A549 (cell line): Measurements from ENCODE around the gene DEPDC1B. TPM values are rescaled to one million over a fixed set of nuclear protein-coding genes. Genes with fewer than 3 reads are reported as not detected.

Experiments
- ATAC-seq, 2 experiments: fragments of 200-7000 bp in 1 of 2; fragments of >200 bp in 1 of 2; cut with Nextera tagmentation in 1 of 2; cut with Tn5 transposase in 1 of 2; 3 replicates each; pipeline versions ENCODE4 v1.8.0 to v1.9.1; 2018 to 2020; ENCODE audit warnings: mild to moderate bottlenecking in 1 of 2, moderate library complexity in 1 of 2
- CTCF ChIA-PET: fragments of 300-600 bp; sonication (Branson Sonifier 250); formaldehyde crosslinking; extraction: SDS; loops from one replicate; lab custom pipeline; 2021; ENCODE audit warnings: antibody characterized with exemption, inconsistent platforms; lab: Yijun Ruan, JAX
- POLR2A ChIA-PET: fragments of 350-600 bp; formaldehyde crosslinking; extraction: SDS; loops from one replicate; lab custom pipeline; 2021; ENCODE audit warnings: antibody characterized with exemption, inconsistent platforms; lab: Yijun Ruan, JAX
- DNase-seq, 2 experiments: peaks; one replicate each; pipeline versions ENCODE4 v3.0.0 to v3.0.0-alpha.2; 2011 to 2016; ENCODE audit warnings: low read depth in 1 of 2, low spot score in 1 of 2
- FAIRE-seq: peaks from 2 replicates; lab custom pipeline; 2011; peaks lifted over from hg19 to GRCh38; lab: Jason Lieb, UNC
- H3K27ac ChIP-seq, 2 experiments: fragments of >200 bp; sonication (Bioruptor Twin); formaldehyde crosslinking; 3 replicates each; pipeline ENCODE4 v1.5.1; 2016 to 2017
- H3K4me1 ChIP-seq: fragments of >200 bp; sonication (Bioruptor Twin); formaldehyde crosslinking; 3 replicates; pipeline ENCODE4 v1.6.1; 2016
- H3K4me2 ChIP-seq: fragments of >200 bp; sonication (Bioruptor Twin); formaldehyde crosslinking; 3 replicates; pipeline ENCODE4 v1.6.1; 2016
- H3K4me3 ChIP-seq: fragments of >200 bp; sonication (Bioruptor Twin); formaldehyde crosslinking; 3 replicates; pipeline ENCODE4 v1.5.1; 2016
- H3K9me3 ChIP-seq: fragments of >200 bp; sonication (Bioruptor Twin); formaldehyde crosslinking; 3 replicates; pipeline ENCODE4 v1.6.1; 2016
- CBX2 ChIP-seq: fragments of 200-600 bp; sonication (generic); IDR thresholded peaks from 2 replicates; pipeline ENCODE4 v1.6.1; 2016; ENCODE audit warnings: low read depth, mild to moderate bottlenecking, borderline replicate concordance
- E2F6 ChIP-seq: IDR thresholded peaks from 2 replicates; pipeline ENCODE4 v1.6.1; 2012; ENCODE audit warnings: low read depth, borderline replicate concordance
- MAZ ChIP-seq: fragments of 150-350 bp; IDR thresholded peaks from 2 replicates; pipeline ENCODE4 v1.6.1; 2014; ENCODE audit warnings: antibody characterized with exemption, low read depth, low read length, borderline replicate concordance
- RARB ChIP-seq: fragments of 250-450 bp; sonication (Bioruptor Pico); IDR thresholded peaks from 2 replicates; pipeline ENCODE4 v1.8.0; 2021; ENCODE audit warnings: mild to moderate bottlenecking, moderate library complexity
- SREBF2 ChIP-seq: fragments of 450-650 bp; IDR thresholded peaks from 2 replicates; pipeline ENCODE4 v1.6.1; 2014; ENCODE audit warnings: mild to moderate bottlenecking, moderate library complexity
- ZFP36 ChIP-seq: fragments of 450-650 bp; IDR thresholded peaks from 2 replicates; pipeline ENCODE4 v1.6.1; 2014; ENCODE audit warnings: borderline replicate concordance; ENCODE audit not compliant: partially characterized antibody
- WGBS: methylation state at CpG from one replicate; pipeline ENCODE4 v1.1.6; 2017; ENCODE audit errors: missing lambda C conversion rate; 5-methylcytosine and 5-hydroxymethylcytosine counted together
- polyA plus RNA-seq, 4 experiments: library from polyadenylated mRNA; depleted of rRNA in 3 of 4; stranded (reverse); fragments of >200 nt; fragmentation: RNase III in 1 of 4; extraction: RNeasy Plus Mini Kit Qiagen cat#74134 plus additional on column Dnase treatment in 1 of 4; gene quantifications; 2 replicates in 3 of 4; 3 replicates in 1 of 4; pipeline ENCODE4 v1.2.3, GENCODE V29; 2011 to 2017

DEPDC1B gene
- polyA plus RNA-seq, 2 of the 4 experiments (the other 2 are of a cell fraction), result 17.4 to 34.8 TPM

- no peak for TF ChIP-seq CBX2
- no peak for TF ChIP-seq RARB (CRISPR knock-in tag)
- no peak for TF ChIP-seq E2F6
- TF ChIP-seq ZFP36, result no peak
- TF ChIP-seq SREBF2, result no peak
- TF ChIP-seq MAZ, result no peak
- ChIA-PET CTCF (no interaction called here), POLR2A (no interaction called here)
- no peaks in the 10 kb centered on the region for H3K4me1 ChIP-seq
- H3K27ac ChIP-seq, result no peak overlapping the region
- FAIRE-seq, result no peak
- H3K9me3 ChIP-seq, result 0 out of 3 replicates have a peak, but pooled peaks cover under 1% of the 10 kb centered on the region
- no peak for DNase-seq
- 23% methylated on average over 3 of the region's 3 CpGs for WGBS
- H3K4me3 ChIP-seq, result no peak overlapping the region
- no peak overlapping the region for H3K4me2 ChIP-seq
- ATAC-seq, result no peak
Observed at GRCh38 chr5:60549841-60550240, 150.1 kb downstream of the DEPDC1B start.

Other genes with a start within 250 kb of the DEPDC1B start
- gene ELOVL7, start 144.1 kb upstream of the DEPDC1B start, polyA plus RNA-seq (2011; rRNA removed), result 11.7 and 12.3 TPM in 2 replicates
- 8.2 to 9.1 TPM (median 8.3 TPM) in 3 replicates for gene ELOVL7, start 144.1 kb upstream of the DEPDC1B start, polyA plus RNA-seq (2017; fragmentation: RNase III; extraction: RNeasy Plus Mini Kit Qiagen cat#74134 plus additional on column Dnase treatment)
- gene ERCC8, start 244.9 kb upstream of the DEPDC1B start, polyA plus RNA-seq (2011; rRNA removed), result 29.5 and 31.5 TPM in 2 replicates
- gene ERCC8, start 244.9 kb upstream of the DEPDC1B start, polyA plus RNA-seq (2017; fragmentation: RNase III; extraction: RNeasy Plus Mini Kit Qiagen cat#74134 plus additional on column Dnase treatment), result 21.3 to 26.1 TPM (median 22.9 TPM) in 3 replicates
- 40.4 and 66.1 TPM in 2 replicates for gene NDUFAF2, start 245.0 kb upstream of the DEPDC1B start, polyA plus RNA-seq (2011; rRNA removed)
- gene NDUFAF2, start 245.0 kb upstream of the DEPDC1B start, polyA plus RNA-seq (2017; fragmentation: RNase III; extraction: RNeasy Plus Mini Kit Qiagen cat#74134 plus additional on column Dnase treatment), result 83.7 to 95.6 TPM (median 84.5 TPM) in 3 replicates